ENCODE results near the gene DCN. TPM values are rescaled to one million over a fixed set of nuclear protein-coding genes. Genes with fewer than 3 reads are reported as not detected.

The DCN gene
- total RNA-seq, 1 experiment from 2014 or later: not detected

GRCh38 chr12:91186156-91186555 lies 3.5 kb upstream of the DCN start:
- Histone ChIP-seq H3K36me3 (ENCODE audit: low read depth, low read length) (no peaks in the 10 kb centered on the region), H3K27me3 (ENCODE audit: low read length) (peaks cover 3% of the 10 kb centered on the region; the same call in 1 of the 2 replicates), H4K20me1 (ENCODE audit: low read length) (no peaks in the 10 kb centered on the region), H3K9ac (ENCODE audit: low read length) (no peak overlapping the region), H3K9me2 (replicated peaks; ENCODE audit: low read length) (no peaks in the 10 kb centered on the region), H3F3A (ENCODE audit: low read length, unreplicated experiment) (no peaks in the 10 kb centered on the region), H3K4me1 (ENCODE audit: insufficient read depth, low read length) (no peaks in the 10 kb centered on the region), H3K9me3 (ENCODE audit: low read length) (no peaks in the 10 kb centered on the region), H3K4me2 (ENCODE audit: low read length) (no peak overlapping the region), H3K79me2 (ENCODE audit: low read length) (no peaks in the 10 kb centered on the region), H3K4me3 (ENCODE audit: low read length) (no peak overlapping the region), H3K27ac (ENCODE audit: low read length) (no peak overlapping the region), H2AFZ (ENCODE audit: low read length) (no peak overlapping the region)
- TF ChIP-seq EZH2 (IDR thresholded peaks at IDR 0.05; ENCODE audit: low read length, unreplicated experiment) (no peak), EZH2phosphoT487 (IDR thresholded peaks at IDR 0.05; ENCODE audit: borderline replicate concordance, low read length) (no peak), CTCF (conservative IDR thresholded peaks at IDR 0.05; ENCODE audit: low read depth, low read length) (no peak)
- ATAC-seq (no peak), DNase-seq (no peak)
- POLR2A ChIA-PET (ENCODE audit: unreplicated experiment): no interaction called here
- CTCF ChIA-PET: no interaction called here
- intact Hi-C loops (cut with micrococcal nuclease): no loop called here
- BruUV-seq (replicated peaks): no TSS peak

- Histone ChIP-seq H3K36me3 (ENCODE audit: low read depth, low read length) (no peaks in the 10 kb centered on the region), H3K9me2 (replicated peaks; ENCODE audit: low read length) (no peaks in the 10 kb centered on the region), H3K4me1 (ENCODE audit: insufficient read depth, low read length) (no peaks in the 10 kb centered on the region), H3K9ac (ENCODE audit: low read length) (no peak overlapping the region), H3K27ac (ENCODE audit: low read length) (no peak overlapping the region), H3K4me2 (ENCODE audit: low read length) (no peak overlapping the region), H3F3A (ENCODE audit: low read length, unreplicated experiment) (no peaks in the 10 kb centered on the region), H2AFZ (ENCODE audit: low read length) (no peak overlapping the region), H3K27me3 (ENCODE audit: low read length) (peaks cover 3% of the 10 kb centered on the region; the same call in 1 of the 2 replicates), H3K9me3 (ENCODE audit: low read length) (no peaks in the 10 kb centered on the region), H3K4me3 (ENCODE audit: low read length) (no peak overlapping the region), H3K79me2 (ENCODE audit: low read length) (no peaks in the 10 kb centered on the region), H4K20me1 (ENCODE audit: low read length) (no peaks in the 10 kb centered on the region)
- intact Hi-C loops (cut with micrococcal nuclease): no loop called here
- no peak for DNase-seq
- ChIA-PET CTCF (no interaction called here), POLR2A (ENCODE audit: unreplicated experiment) (no interaction called here)
- BruUV-seq (replicated peaks): no TSS peak
- ATAC-seq: no peak
- TF ChIP-seq EZH2phosphoT487 (IDR thresholded peaks at IDR 0.05; ENCODE audit: borderline replicate concordance, low read length): no peak
- no peak for TF ChIP-seq CTCF (conservative IDR thresholded peaks at IDR 0.05; ENCODE audit: low read depth, low read length)
- TF ChIP-seq EZH2 (IDR thresholded peaks at IDR 0.05; ENCODE audit: low read length, unreplicated experiment): no peak
Measured at GRCh38 chr12:91185421-91185820, 2.8 kb upstream of the DCN start.

GRCh38 chr12:91183551-91183950 lies 934 bp upstream of the DCN start:
- Histone ChIP-seq H3K9me2 (replicated peaks; ENCODE audit: low read length) (no peaks in the 10 kb centered on the region), H3K79me2 (ENCODE audit: low read length) (no peaks in the 10 kb centered on the region), H3K27me3 (ENCODE audit: low read length) (peaks cover 3% of the 10 kb centered on the region; the same call in 1 of the 2 replicates), H3K9ac (ENCODE audit: low read length) (no peak overlapping the region), H3F3A (ENCODE audit: low read length, unreplicated experiment) (no peaks in the 10 kb centered on the region), H3K4me2 (ENCODE audit: low read length) (no peak overlapping the region), H3K27ac (ENCODE audit: low read length) (no peak overlapping the region), H3K9me3 (ENCODE audit: low read length) (no peaks in the 10 kb centered on the region), H2AFZ (ENCODE audit: low read length) (no peak overlapping the region), H4K20me1 (ENCODE audit: low read length) (no peaks in the 10 kb centered on the region), H3K36me3 (ENCODE audit: low read depth, low read length) (no peaks in the 10 kb centered on the region), H3K4me3 (ENCODE audit: low read length) (no peak overlapping the region), H3K4me1 (ENCODE audit: insufficient read depth, low read length) (no peaks in the 10 kb centered on the region)
- TF ChIP-seq CTCF (conservative IDR thresholded peaks at IDR 0.05; ENCODE audit: low read depth, low read length) (no peak), EZH2 (IDR thresholded peaks at IDR 0.05; ENCODE audit: low read length, unreplicated experiment) (no peak), EZH2phosphoT487 (IDR thresholded peaks at IDR 0.05; ENCODE audit: borderline replicate concordance, low read length) (no peak)
- no peak for ATAC-seq
- ChIA-PET CTCF (no interaction called here), POLR2A (ENCODE audit: unreplicated experiment) (no interaction called here)
- BruUV-seq (replicated peaks): no TSS peak
- intact Hi-C loops (cut with micrococcal nuclease): no loop called here
- DNase-seq: no peak

All from PC-3 (cell line).